ENCODE data around the gene OR6F1. TPM values are rescaled to one million over a fixed set of nuclear protein-coding genes. Genes with fewer than 3 reads are reported as not detected.
"Not testable (repeated sequence)": the region's sequence is repeated elsewhere in the genome, so short reads cannot be mapped to it uniquely, and the experiment has no call there.

Gene OR6F1
- total and polyA plus RNA-seq, 10 of the 15 experiments (the other 5 are each of a cell fraction or from before 2014, with no cell fraction given): not detected

- DNase-seq (ENCODE audit: low read depth, low spot score); ATAC-seq; in situ Hi-C loops (cut with MboI); H3K4me1 ChIP-seq (ENCODE audit: control insufficient read depth, insufficient read depth, low read length); intact Hi-C loops (cut with micrococcal nuclease; ENCODE audit: unreplicated experiment); H3K79me2 ChIP-seq (ENCODE audit: control insufficient read depth, insufficient read depth, low read length); H3K27me3 ChIP-seq (replicated peaks in 1 of 2; ENCODE audit: control insufficient read depth in 2 of 2, insufficient read depth in 2 of 2, low read length in 1 of 2); POLR2A ChIA-PET; H3K9me3 ChIP-seq (replicated peaks; ENCODE audit: control insufficient read depth, insufficient read depth, low read length); H3K4me2 ChIP-seq (ENCODE audit: control insufficient read depth, insufficient read depth); H3K9ac ChIP-seq (ENCODE audit: control insufficient read depth, insufficient read depth, low read length); BruUV-seq (replicated peaks); H3K4me3 ChIP-seq; H3K27ac ChIP-seq (ENCODE audit: control insufficient read depth, insufficient read depth); H3K36me3 ChIP-seq (ENCODE audit: control insufficient read depth in 2 of 2, insufficient read depth in 2 of 2, low read length in 1 of 2); H2AFZ ChIP-seq (ENCODE audit: control insufficient read depth, low read depth, low read length); RAD21 ChIA-PET (ENCODE audit: unreplicated experiment); CTCF ChIA-PET; SMC1A ChIA-PET (ENCODE audit: uncharacterized antibody, unreplicated experiment); H4K20me1 ChIP-seq (ENCODE audit: control insufficient read depth, insufficient read depth); FAIRE-seq: not testable (repeated sequence)
- 39% methylated on average over 1 of the region's 1 CpG for WGBS (ENCODE audit: insufficient coverage, insufficient replicate concordance, low lambda C conversion rate, missing lambda C conversion rate)
Observed at GRCh38 chr1:247754311-247754710, 37.9 kb upstream of the OR6F1 start.

GRCh38 chr1:247749870-247750269 lies 33.4 kb upstream of the OR6F1 start:
- CTCF ChIA-PET: no interaction called here
- no peaks in the 10 kb centered on the region for H3K79me2 ChIP-seq (ENCODE audit: control insufficient read depth, insufficient read depth, low read length)
- in situ Hi-C loops (cut with MboI) (no loop called here), intact Hi-C loops (cut with micrococcal nuclease; ENCODE audit: unreplicated experiment) (no loop called here)
- no peaks in the 10 kb centered on the region for H3K4me1 ChIP-seq (ENCODE audit: control insufficient read depth, insufficient read depth, low read length)
- FAIRE-seq: no peak
- no peak overlapping the region for H3K9ac ChIP-seq (ENCODE audit: control insufficient read depth, insufficient read depth, low read length)
- POLR2A ChIA-PET: no interaction called here
- no peaks in the 10 kb centered on the region; the same call in 2 of the 3 replicates for H3K9me3 ChIP-seq (replicated peaks; ENCODE audit: control insufficient read depth, insufficient read depth, low read length)
- no peak overlapping the region for H2AFZ ChIP-seq (ENCODE audit: control insufficient read depth, low read depth, low read length)
- WGBS (ENCODE audit: insufficient coverage, insufficient replicate concordance, low lambda C conversion rate, missing lambda C conversion rate): 0% methylated on average over 1 of the region's 1 CpG
- BruUV-seq (replicated peaks): no TSS peak
- RAD21 ChIA-PET (ENCODE audit: unreplicated experiment): no interaction called here
- H3K27ac ChIP-seq (ENCODE audit: control insufficient read depth, insufficient read depth): no peak overlapping the region
- H3K27me3 ChIP-seq (replicated peaks in 1 of 2; ENCODE audit: control insufficient read depth in 2 of 2, insufficient read depth in 2 of 2, low read length in 1 of 2): no peaks in the 10 kb centered on the region
- H3K36me3 ChIP-seq (ENCODE audit: control insufficient read depth in 2 of 2, insufficient read depth in 2 of 2, low read length in 1 of 2): no peaks in the 10 kb centered on the region
- SMC1A ChIA-PET (ENCODE audit: uncharacterized antibody, unreplicated experiment): no interaction called here
- no peak for DNase-seq (ENCODE audit: low read depth, low spot score)
- no peak overlapping the region for H3K4me2 ChIP-seq (ENCODE audit: control insufficient read depth, insufficient read depth)
- H4K20me1 ChIP-seq (ENCODE audit: control insufficient read depth, insufficient read depth): no peaks in the 10 kb centered on the region
- no peak overlapping the region for H3K4me3 ChIP-seq
- no peak for ATAC-seq
- TF ChIP-seq STAT3 (IDR thresholded peaks at IDR 0.05; ENCODE audit: low read depth, low read length): no peak
- TF ChIP-seq POLR2AphosphoS2 (IDR thresholded peaks at IDR 0.05; ENCODE audit: low read depth, low read length): no peak
- TF ChIP-seq ETV6 (conservative IDR thresholded peaks at IDR 0.05 in 1 of 2, IDR thresholded peaks at IDR 0.05 in 1 of 2; ENCODE audit: borderline replicate concordance in 1 of 2, low read depth in 1 of 2): no peak
- no peak for TF ChIP-seq NFYA (IDR thresholded peaks at IDR 0.05; ENCODE audit: borderline replicate concordance, low read depth, low read length)
- no peak for TF ChIP-seq MXI1 (IDR thresholded peaks at IDR 0.05; ENCODE audit: low read depth, low read length)
- TF ChIP-seq POLR2AphosphoS5 (IDR thresholded peaks at IDR 0.05; ENCODE audit: low read length): no peak
- no peak for TF ChIP-seq RAD51 (IDR thresholded peaks at IDR 0.05)
- TF ChIP-seq RELB (IDR thresholded peaks at IDR 0.05; ENCODE audit: low read depth): no peak
- no peak for TF ChIP-seq SMC3 (IDR thresholded peaks at IDR 0.05; ENCODE audit: borderline replicate concordance, low read length)
- no peak for TF ChIP-seq ZBTB40 (IDR thresholded peaks at IDR 0.05; ENCODE audit: borderline replicate concordance)
- TF ChIP-seq USF1 (IDR thresholded peaks at IDR 0.05; ENCODE audit: borderline replicate concordance, extremely low read length, insufficient read depth, low read depth, low read length): no peak

All from GM12878 (cell line).